K562 (cell line): ENCODE measurements around the gene NAA80. TPM values are rescaled to one million over a fixed set of nuclear protein-coding genes. Genes with fewer than 3 reads are reported as not detected.

ENCODE experiments used
- CREB3 ChIP-seq: fragments of 450-650 bp; conservative IDR thresholded peaks from 2 replicates; pipeline ENCODE4 v1.6.1; 2016; ENCODE audit warnings: missing genetic modification characterization, low read depth, mild to moderate bottlenecking, missing compliant biosample characterization, moderate library complexity
- CUX1 ChIP-seq: fragments of 200-800 bp; sonication (Bioruptor generic); IDR thresholded peaks from 2 replicates; pipeline ENCODE4 v1.6.1; 2016; ENCODE audit warnings: missing genetic modification characterization, missing compliant biosample characterization
- GATAD2A ChIP-seq: fragments of 450-650 bp; IDR thresholded peaks from 2 replicates; pipeline ENCODE4 v1.6.1; 2017
- HBP1 ChIP-seq: fragments of 450-650 bp; formaldehyde crosslinking; IDR thresholded peaks from 2 replicates; pipeline ENCODE4 v1.4.0; 2022; ENCODE audit warnings: missing genetic modification characterization
- ID3 ChIP-seq, 2 experiments: fragments of 250-450 bp in 1 of 2; fragments of 450-650 bp in 1 of 2; sonication (Bioruptor Pico) in 1 of 2; IDR thresholded peaks; 2 replicates each; pipeline versions ENCODE4 v1.6.1 to v1.8.0; 2016 to 2021; ENCODE audit warnings: mild to moderate bottlenecking in 2 of 2, moderate library complexity in 2 of 2, missing compliant biosample characterization in 1 of 2, missing genetic modification characterization in 1 of 2
- ILF3 ChIP-seq: fragments of 450-650 bp; IDR thresholded peaks from 2 replicates; pipeline ENCODE4 v1.6.1; 2018; ENCODE audit warnings: antibody characterized with exemption, mild to moderate bottlenecking, moderate library complexity, borderline replicate concordance
- MXI1 ChIP-seq: IDR thresholded peaks from 2 replicates; pipeline ENCODE4 v1.6.1; 2011; ENCODE audit warnings: low read depth, mild to moderate bottlenecking, improper control_type of control experiment, low read length
- NFE2 ChIP-seq: IDR thresholded peaks from 2 replicates; pipeline ENCODE4 v1.6.1; 2014; ENCODE audit warnings: antibody characterized with exemption, low read depth
- NFIC ChIP-seq: fragments of 450-650 bp; IDR thresholded peaks from 2 replicates; pipeline ENCODE4 v1.6.1; 2017; ENCODE audit warnings: mild to moderate bottlenecking, inconsistent platforms
- RFX7 ChIP-seq: fragments of 250-450 bp; sonication (Bioruptor Pico); IDR thresholded peaks from 2 replicates; pipeline ENCODE4 v1.5.1; 2021; ENCODE audit warnings: mild to moderate bottlenecking
- TEAD1 ChIP-seq, 2 experiments: fragments of 450-650 bp in 1 of 2; sonication (generic) in 1 of 2; formaldehyde crosslinking; IDR thresholded peaks; 2 replicates each; pipeline versions ENCODE4 v1.4.0 to v1.8.0; 2020 to 2022; ENCODE audit warnings: mild to moderate bottlenecking in 2 of 2, missing genetic modification reagents in 1 of 2
- ZNF140 ChIP-seq: fragments of 250-450 bp; sonication (Bioruptor Pico); IDR thresholded peaks from 2 replicates; pipeline ENCODE4 v1.8.0; 2021; ENCODE audit warnings: moderate library complexity, mild to moderate bottlenecking, inconsistent platforms
- ZNF280A ChIP-seq: fragments of 450-650 bp; IDR thresholded peaks from 2 replicates; pipeline ENCODE4 v1.6.1; 2018; ENCODE audit warnings: mild to moderate bottlenecking, low read depth; ENCODE audit not compliant: partially characterized antibody
- ZNF445 ChIP-seq: fragments of 250-450 bp; sonication (Bioruptor Pico); IDR thresholded peaks from 2 replicates; pipeline ENCODE4 v1.4.0; 2020; ENCODE audit warnings: low read depth, mild to moderate bottlenecking, moderate library complexity
- polyA plus RNA-seq, 8 experiments: library from polyadenylated mRNA; depleted of rRNA in 4 of 8; stranded (reverse) in 5 of 8; unstranded in 3 of 8; fragments of >200 nt; fragmentation: Nextera tagmentation in 2 of 8; fragmentation: Illumina TruSeq in 1 of 8; extraction: Ambion mirVana in 2 of 8; extraction: Trizol in 1 of 8; gene quantifications; 2 replicates each; pipeline versions ENCODE4 v1.2.1 to v1.2.3, GENCODE V29; 2011 to 2014; ENCODE audit warnings: inconsistent platforms in 1 of 8, missing spikeins in 1 of 8
- total RNA-seq, 7 experiments: library from RNA; depleted of rRNA in 6 of 7; stranded (reverse); fragments of >200 nt in 6 of 7; fragmentation: Illumina TruSeq in 2 of 7; extraction: Trizol in 2 of 7; gene quantifications; 2 replicates each; pipeline versions ENCODE4 v1.2.1 to v1.2.3, GENCODE V29; 2011 to 2021; ENCODE audit warnings: low replicate concordance in 1 of 7

Gene NAA80
- total and polyA plus RNA-seq, 9 of the 15 experiments (the other 6 are each of a cell fraction or from before 2014, with no cell fraction given): 0.82 to 24.0 (median 8.6) TPM

- no peak for TF ChIP-seq HBP1 (CRISPR knock-in tag)
- no peak for TF ChIP-seq CREB3 (tag)
- no peak for TF ChIP-seq ZNF445 (CRISPR knock-in tag)
- TF ChIP-seq CUX1 (CRISPR knock-in tag): no peak
- no peak for TF ChIP-seq ILF3
- peak; percentile 15; the same call in 1 of the 2 replicates for TF ChIP-seq NFIC
- TF ChIP-seq NFE2: no peak
- TF ChIP-seq MXI1: no peak
- TF ChIP-seq RFX7: no peak
- no peak for TF ChIP-seq TEAD1 (CRISPR knock-in tag; IDR thresholded peaks at IDR 0.05)
- TF ChIP-seq ZNF140 (CRISPR knock-in tag): no peak
- TF ChIP-seq ID3 (CRISPR knock-in tag; IDR thresholded peaks at IDR 0.05): no peak
- TF ChIP-seq ID3 (tag; IDR thresholded peaks at IDR 0.05): no peak
- TF ChIP-seq GATAD2A: no peak
- no peak for TF ChIP-seq ZNF280A
Observed at GRCh38 chr3:50260027-50260941, 38.9 kb downstream of the NAA80 start (continued).
